PFSK-1 (cell line): ENCODE data around the gene LRCH1.

Experiments
- POLR2AphosphoS5 ChIP-seq: IDR thresholded peaks from 2 replicates; pipeline ENCODE4 v1.6.1; 2012; ENCODE audit warnings: low read depth, mild to moderate bottlenecking, control low read depth, low read length, moderate library complexity
- TAF1 ChIP-seq: IDR thresholded peaks from 2 replicates; pipeline ENCODE4 v1.6.1; 2012; ENCODE audit warnings: low read length, control low read depth, borderline replicate concordance; ENCODE audit not compliant: insufficient read depth
- TF ChIP-seq, protein P1 (sequence below), 2 experiments: IDR thresholded peaks; 2 replicates each; pipeline versions ENCODE4 v1.6.1 to v1.8.0; 2011 to 2012; ENCODE audit warnings: low read depth in 2 of 2, low read length in 2 of 2, control low read depth in 1 of 2, inconsistent platforms in 1 of 2, mild to moderate bottlenecking in 1 of 2, moderate library complexity in 1 of 2; ENCODE audit not compliant: insufficient read depth in 1 of 2

DNA sequence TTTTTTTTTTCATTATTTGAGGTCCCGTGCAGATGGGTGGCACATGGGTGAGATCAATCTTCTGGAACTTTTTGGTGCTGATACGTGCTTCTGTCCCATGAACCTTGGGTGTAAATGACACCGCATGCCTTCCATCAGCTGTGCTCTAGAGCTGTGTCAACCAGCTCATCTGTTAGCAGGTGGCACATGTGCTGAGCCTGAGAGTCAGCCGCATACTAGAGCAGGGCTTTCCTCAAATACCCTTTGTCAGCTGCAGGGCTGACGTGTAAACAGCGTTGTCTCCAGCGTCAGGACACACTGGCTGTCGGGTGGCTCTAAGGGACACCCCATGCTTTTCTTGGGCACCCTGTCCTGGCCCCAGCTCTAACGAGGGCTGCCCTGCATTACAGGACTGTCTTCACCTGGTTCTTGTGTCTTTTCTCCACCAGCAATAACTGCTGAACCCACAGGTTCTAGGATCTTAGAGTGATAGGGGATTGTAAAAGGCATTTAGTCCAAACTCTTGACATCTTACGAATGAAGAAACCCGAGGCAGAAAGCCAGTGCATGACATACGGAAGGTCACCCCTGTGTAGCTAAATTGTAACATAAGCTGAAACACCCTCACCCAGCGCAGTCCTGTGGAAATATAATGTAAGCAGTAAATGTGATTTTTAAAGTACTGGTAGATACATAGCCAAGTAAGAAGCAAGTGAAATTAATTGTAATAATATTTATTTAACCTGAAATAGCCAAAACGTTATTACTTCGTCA lies 119.5 kb downstream of the LRCH1 start:
- TF ChIP-seq, protein P1, sequence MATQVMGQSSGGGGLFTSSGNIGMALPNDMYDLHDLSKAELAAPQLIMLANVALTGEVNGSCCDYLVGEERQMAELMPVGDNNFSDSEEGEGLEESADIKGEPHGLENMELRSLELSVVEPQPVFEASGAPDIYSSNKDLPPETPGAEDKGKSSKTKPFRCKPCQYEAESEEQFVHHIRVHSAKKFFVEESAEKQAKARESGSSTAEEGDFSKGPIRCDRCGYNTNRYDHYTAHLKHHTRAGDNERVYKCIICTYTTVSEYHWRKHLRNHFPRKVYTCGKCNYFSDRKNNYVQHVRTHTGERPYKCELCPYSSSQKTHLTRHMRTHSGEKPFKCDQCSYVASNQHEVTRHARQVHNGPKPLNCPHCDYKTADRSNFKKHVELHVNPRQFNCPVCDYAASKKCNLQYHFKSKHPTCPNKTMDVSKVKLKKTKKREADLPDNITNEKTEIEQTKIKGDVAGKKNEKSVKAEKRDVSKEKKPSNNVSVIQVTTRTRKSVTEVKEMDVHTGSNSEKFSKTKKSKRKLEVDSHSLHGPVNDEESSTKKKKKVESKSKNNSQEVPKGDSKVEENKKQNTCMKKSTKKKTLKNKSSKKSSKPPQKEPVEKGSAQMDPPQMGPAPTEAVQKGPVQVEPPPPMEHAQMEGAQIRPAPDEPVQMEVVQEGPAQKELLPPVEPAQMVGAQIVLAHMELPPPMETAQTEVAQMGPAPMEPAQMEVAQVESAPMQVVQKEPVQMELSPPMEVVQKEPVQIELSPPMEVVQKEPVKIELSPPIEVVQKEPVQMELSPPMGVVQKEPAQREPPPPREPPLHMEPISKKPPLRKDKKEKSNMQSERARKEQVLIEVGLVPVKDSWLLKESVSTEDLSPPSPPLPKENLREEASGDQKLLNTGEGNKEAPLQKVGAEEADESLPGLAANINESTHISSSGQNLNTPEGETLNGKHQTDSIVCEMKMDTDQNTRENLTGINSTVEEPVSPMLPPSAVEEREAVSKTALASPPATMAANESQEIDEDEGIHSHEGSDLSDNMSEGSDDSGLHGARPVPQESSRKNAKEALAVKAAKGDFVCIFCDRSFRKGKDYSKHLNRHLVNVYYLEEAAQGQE (IDR thresholded peaks at IDR 0.05; ENCODE audit: insufficient read depth in 1 of 2, low read depth in 2 of 2, low read length in 2 of 2): no peak
- no peak for TF ChIP-seq POLR2AphosphoS5
- TF ChIP-seq TAF1: no peak
